Subcutaneous preadipocyte (primary cell): ENCODE data around the gene ZNF23. TPM values are rescaled to one million over a fixed set of nuclear protein-coding genes. Genes with fewer than 3 reads are reported as not detected.

Experiments used
- total RNA-seq: library from RNA; depleted of rRNA; stranded (reverse); fragments of >200 nt; gene quantifications from 2 replicates; pipeline ENCODE4 v1.2.3, GENCODE V29; 2012

ZNF23 gene
- 6.2 and 7.2 TPM in 2 replicates for total RNA-seq

DNA sequence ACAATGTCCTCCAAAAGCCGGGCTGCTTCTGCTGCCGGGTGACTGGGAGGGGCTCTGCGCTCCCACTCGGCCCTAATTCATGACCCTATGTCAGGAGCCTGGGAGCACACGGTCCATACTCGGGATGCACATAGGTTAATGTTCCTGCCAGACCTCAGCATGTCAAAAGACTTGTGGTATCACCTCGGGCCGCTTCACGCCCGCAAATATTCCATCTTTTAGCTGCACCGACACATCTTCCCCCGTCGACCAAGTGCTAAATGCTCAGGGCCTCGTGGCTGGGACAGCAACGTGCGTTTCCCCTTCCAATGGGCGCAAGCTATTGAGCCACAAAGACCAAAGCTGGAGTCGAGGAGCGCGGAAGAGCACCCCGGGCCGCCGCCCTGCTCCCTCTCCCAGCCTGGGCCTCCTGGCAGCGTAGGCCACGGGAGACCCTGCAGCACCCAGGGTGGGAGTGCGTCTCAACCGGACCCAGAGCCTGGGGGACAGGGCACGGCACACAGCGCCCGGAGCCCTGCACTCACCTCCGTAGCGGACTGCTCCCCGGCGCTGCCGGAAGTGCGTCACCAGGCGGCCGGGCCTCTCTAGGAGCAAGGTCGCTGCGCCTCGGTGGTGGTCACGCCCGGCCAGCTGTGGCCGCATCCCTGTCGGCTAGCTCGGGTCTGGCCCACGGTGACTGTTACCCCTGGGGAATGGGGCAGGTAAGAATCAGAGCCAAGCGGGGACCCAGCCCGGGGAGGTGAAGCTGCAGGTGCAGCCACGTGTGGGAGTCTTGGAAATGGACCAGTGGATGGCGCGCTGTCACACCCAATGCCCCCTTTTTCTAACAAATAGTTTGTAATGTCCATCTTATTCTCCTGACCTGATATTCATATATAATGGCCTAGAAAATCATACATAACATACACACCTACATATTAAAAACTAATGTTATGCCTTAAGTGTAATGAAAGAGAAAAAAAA lies at the start of gene ZNF23:
TSS of gene ZNF23 (minus strand) at position 562 of the 963 bp plus-strand sequence. CDS start 5,451 bp downstream, outside the sequence.

GRCh38 chr16:71489122-71489521 lies 27.1 kb upstream of the ZNF23 start, which contains the start of gene ZNF19:
ZNF19 (minus strand) TSS chr16:71489324; CDS start chr16:71482114, 7,210 bp downstream.

DNA sequence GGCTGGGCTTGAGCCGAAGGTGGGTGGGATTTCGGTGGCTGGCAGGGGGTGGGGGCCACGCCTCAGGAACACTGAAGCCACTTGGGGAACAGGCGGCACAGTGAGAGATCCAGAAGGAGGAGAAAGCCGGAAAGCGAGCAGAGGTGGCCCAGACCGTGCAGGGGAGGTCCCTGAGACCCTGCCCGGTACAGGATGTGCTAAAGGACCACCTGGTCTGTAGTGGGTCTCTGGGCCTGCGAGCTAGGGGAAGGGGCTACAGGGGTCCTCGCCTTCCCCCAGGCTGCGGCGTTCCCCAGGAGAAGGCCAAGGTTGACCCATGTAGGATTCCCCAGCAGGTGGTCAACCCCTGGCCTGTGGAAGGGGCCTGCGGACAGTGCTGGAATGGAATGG lies 20.0 kb downstream of the ZNF23 start, which contains the start of gene TLE7:
TSS of gene TLE7 (minus strand) at position 4 of the 390 bp plus-strand sequence. CDS start 8,730 bp downstream, outside the sequence.

Other genes starting within 250 kb of the ZNF23 start
- gene HYDIN, start 231.5 kb downstream of the ZNF23 start, total RNA-seq = under 0.01 and 1.8 TPM in 2 replicates
- 19.1 and 28.2 TPM in 2 replicates for gene CMTR2, start 172.8 kb downstream of the ZNF23 start, total RNA-seq
- gene CALB2, start 103.5 kb downstream of the ZNF23 start, total RNA-seq = not detected in 2 replicates
- gene TLE7, start 20.2 kb downstream of the ZNF23 start, total RNA-seq = not detected in 2 replicates
- 2.5 and 3.7 TPM in 2 replicates for gene ZNF19, start 27.1 kb upstream of the ZNF23 start, total RNA-seq
- gene CHST4, start 64.2 kb upstream of the ZNF23 start, total RNA-seq = under 0.01 TPM in 1 of 2 replicates, not detected in the other
- not detected in 2 replicates for gene TAT, start 114.8 kb upstream of the ZNF23 start, total RNA-seq
- not detected in 2 replicates for gene MARVELD3, start 163.9 kb upstream of the ZNF23 start, total RNA-seq